Measurements from ENCODE around the gene PPP1R3A.

- TF ChIP-seq, protein P1, sequence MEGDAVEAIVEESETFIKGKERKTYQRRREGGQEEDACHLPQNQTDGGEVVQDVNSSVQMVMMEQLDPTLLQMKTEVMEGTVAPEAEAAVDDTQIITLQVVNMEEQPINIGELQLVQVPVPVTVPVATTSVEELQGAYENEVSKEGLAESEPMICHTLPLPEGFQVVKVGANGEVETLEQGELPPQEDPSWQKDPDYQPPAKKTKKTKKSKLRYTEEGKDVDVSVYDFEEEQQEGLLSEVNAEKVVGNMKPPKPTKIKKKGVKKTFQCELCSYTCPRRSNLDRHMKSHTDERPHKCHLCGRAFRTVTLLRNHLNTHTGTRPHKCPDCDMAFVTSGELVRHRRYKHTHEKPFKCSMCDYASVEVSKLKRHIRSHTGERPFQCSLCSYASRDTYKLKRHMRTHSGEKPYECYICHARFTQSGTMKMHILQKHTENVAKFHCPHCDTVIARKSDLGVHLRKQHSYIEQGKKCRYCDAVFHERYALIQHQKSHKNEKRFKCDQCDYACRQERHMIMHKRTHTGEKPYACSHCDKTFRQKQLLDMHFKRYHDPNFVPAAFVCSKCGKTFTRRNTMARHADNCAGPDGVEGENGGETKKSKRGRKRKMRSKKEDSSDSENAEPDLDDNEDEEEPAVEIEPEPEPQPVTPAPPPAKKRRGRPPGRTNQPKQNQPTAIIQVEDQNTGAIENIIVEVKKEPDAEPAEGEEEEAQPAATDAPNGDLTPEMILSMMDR (IDR thresholded peaks at IDR 0.05; ENCODE audit: low read depth, low read length) = no peak
- TF ChIP-seq EZH2phosphoT487 (IDR thresholded peaks at IDR 0.05; ENCODE audit: low read depth) = no peak
Observed at GRCh38 chr7:113915956-113916355, 2.9 kb downstream of the PPP1R3A start.
